ENCODE results near the gene LRGUK. TPM values are rescaled to one million over a fixed set of nuclear protein-coding genes. Genes with fewer than 3 reads are reported as not detected.

The LRGUK gene
- total and polyA plus RNA-seq, 2 experiments from 2014 or later = 2.4 to 7.1 TPM

GRCh38 chr7:134289841-134290240 is 162.7 kb downstream of the LRGUK start:
- H3K27ac Mint-ChIP-seq = no peak overlapping the region
- Histone ChIP-seq H3K4me3 (no peak overlapping the region), H3K27ac (ENCODE audit: low read depth) (peak overlapping the region; percentile 32; the same call in 1 of the 2 replicates), H3K79me2 (replicated peaks; ENCODE audit: insufficient read depth) (no peaks in the 10 kb centered on the region), H3F3A (replicated peaks; ENCODE audit: low read depth) (no peaks in the 10 kb centered on the region), H3K9me2 (ENCODE audit: insufficient read depth) (no peaks in the 10 kb centered on the region), H3K36me3 (ENCODE audit: insufficient read depth) (0 out of 2 replicates have a peak, but pooled peaks cover 5% of the 10 kb centered on the region), H3K4me2 (no peak overlapping the region), H4K20me1 (replicated peaks; ENCODE audit: insufficient read depth) (no peaks in the 10 kb centered on the region), H3K27me3 (ENCODE audit: insufficient read depth) (no peaks in the 10 kb centered on the region), H3K4me1 (ENCODE audit: insufficient read depth) (no peaks in the 10 kb centered on the region), H2AFZ (no peak overlapping the region)
- no peak for DNase-seq (ENCODE audit: low spot score)
- no peaks in the 10 kb centered on the region for H3K9me3 Mint-ChIP-seq
- H3K4me3 Mint-ChIP-seq = no peak overlapping the region
- H3K27me3 Mint-ChIP-seq (ENCODE audit: insufficient read depth, low read depth, poor library complexity) = no peaks in the 10 kb centered on the region
- TF ChIP-seq CTCF (conservative IDR thresholded peaks at IDR 0.05; ENCODE audit: low read depth in 2 of 2) (no peak), ZNF114 (CRISPR knock-in tag; IDR thresholded peaks at IDR 0.05) (no peak), NANOG (IDR thresholded peaks at IDR 0.05; ENCODE audit: borderline replicate concordance) (no peak), ZNF331 (CRISPR knock-in tag; IDR thresholded peaks at IDR 0.05; ENCODE audit: low read depth) (no peak), EZH2 (IDR thresholded peaks at IDR 0.05; ENCODE audit: low read depth, unreplicated experiment) (no peak), POLR2AphosphoS5 (IDR thresholded peaks at IDR 0.05; ENCODE audit: low read depth) (no peak), ZNF462 (CRISPR knock-in tag; IDR thresholded peaks at IDR 0.05) (no peak), REST (IDR thresholded peaks at IDR 0.05; ENCODE audit: unreplicated experiment) (no peak), ETS1 (IDR thresholded peaks at IDR 0.05) (no peak), CREB1 (CRISPR knock-in tag; IDR thresholded peaks at IDR 0.05; ENCODE audit: low read depth) (no peak), STAT1 (IDR thresholded peaks at IDR 0.05; ENCODE audit: unreplicated experiment) (no peak), EZH2phosphoT487 (IDR thresholded peaks at IDR 0.05; ENCODE audit: unreplicated experiment) (no peak), JUNB (IDR thresholded peaks at IDR 0.05; ENCODE audit: unreplicated experiment) (no peak)
- peaks cover 11% of the 10 kb centered on the region for H3K36me3 Mint-ChIP-seq (ENCODE audit: low read depth)
- H3K4me1 Mint-ChIP-seq = peaks cover 8% of the 10 kb centered on the region
- no peak for ATAC-seq
